ENCODE results near the gene ANKLE1.

ANKLE1 gene

DNA sequence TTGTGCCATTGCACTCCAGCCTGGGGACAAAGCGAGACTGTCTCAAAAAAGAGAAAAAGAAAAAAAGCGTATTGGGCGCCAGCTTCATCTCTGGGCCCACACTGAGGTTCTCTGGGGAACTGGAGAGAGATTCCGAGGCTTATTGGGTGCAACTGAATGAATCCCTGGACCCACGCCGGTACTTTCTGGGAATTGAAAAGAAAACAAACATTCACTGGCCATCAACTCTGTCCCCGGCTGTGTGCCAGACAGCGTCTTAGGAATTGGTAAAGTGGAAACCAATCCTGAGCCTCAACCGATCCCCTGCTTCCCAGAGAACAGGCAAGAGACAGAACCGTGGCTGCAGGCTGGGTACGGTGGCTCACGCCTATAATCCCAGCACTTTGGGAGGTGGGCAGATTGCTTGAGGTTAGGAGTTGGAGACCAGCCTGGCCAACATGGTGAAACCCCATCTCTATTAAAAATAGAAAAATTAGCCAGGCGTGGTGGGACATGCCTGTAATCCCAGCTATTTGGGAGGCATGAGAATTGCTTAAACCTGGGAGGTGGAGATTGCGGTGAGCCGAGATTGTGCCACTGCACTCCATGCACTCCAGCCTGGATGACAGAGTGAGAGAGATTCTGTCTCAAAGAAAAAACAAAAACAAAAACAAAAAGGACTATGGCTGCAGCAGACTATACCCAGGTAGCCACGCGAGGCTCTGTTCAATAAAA is 44.3 kb downstream of the ANKLE1 start:
- DNase-seq (ENCODE audit: low read depth in 2 of 2), result no peak

DNA sequence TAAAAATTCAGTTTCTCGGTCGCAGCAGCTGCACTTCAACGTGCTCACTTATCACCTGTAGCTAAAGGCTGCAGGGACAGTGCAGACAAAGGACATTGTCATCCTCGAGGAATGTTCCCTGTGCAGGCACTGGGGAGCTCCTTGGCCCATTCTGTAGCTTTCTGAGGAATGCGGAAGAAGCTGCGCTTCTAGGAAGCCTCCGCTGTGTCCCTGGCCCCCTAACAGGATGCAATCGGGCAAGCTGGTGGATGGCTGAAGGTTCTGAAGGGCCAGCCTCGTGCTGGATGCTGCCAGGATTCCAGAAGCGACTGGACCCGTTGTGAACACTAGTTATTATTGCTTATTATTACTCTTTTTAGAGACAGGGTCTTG is 44.9 kb downstream of the ANKLE1 start:
- no peak for DNase-seq (ENCODE audit: low read depth in 2 of 2)

GRCh38 chr19:17327068-17327653 is 45.5 kb downstream of the ANKLE1 start:
- no peak for DNase-seq (ENCODE audit: low read depth in 2 of 2)

- no peak for DNase-seq (ENCODE audit: low read depth in 2 of 2)
These were observed 46.2 kb downstream of the ANKLE1 start for GRCh38 chr19:17327654-17328516.

- no peak for DNase-seq (ENCODE audit: low read depth in 2 of 2)
These were observed 47.0 kb downstream of the ANKLE1 start for GRCh38 chr19:17328517-17329365.

DNA sequence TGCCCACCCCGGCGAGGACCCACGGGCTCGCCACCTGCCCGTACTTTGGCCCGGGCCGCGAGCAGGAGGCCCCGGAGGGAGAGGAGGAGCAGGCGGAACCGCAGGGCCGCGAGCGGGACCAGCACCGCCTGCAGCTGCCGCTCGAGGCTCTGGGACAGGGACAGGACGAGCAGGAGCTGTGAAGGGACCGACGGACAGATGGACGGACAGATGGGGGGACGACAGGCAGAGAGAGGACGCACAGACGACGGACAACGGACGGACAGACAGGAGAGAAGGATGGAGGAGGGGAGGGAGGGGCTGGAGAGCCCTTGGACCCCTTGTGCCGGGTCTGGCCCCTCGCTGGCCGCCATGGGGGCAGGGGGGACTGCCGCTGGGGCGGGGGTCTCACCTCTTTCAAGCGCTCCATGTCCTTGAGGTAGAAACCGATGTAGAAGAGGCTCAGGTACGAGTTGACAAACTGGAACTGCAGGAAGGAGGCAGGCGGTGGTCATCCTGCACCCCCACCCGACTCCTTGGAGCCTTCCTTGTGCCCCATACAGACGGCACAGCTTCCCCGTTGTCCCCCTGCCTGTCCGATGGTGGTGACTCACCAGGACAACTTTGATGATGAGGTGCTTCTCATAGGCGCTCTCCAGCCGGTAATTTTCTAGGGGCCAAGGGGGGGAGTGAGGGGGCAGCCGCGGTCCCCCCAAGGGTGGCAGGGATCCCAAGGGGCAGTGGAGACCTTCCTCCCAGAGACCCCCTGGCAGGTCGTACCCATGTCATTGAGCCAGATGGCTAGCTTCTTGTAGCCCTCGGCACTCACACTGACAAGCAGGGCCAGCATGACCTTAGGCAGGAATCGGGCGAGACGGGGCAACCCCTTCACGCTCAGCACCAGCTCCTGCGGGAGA is 47.9 kb downstream of the ANKLE1 start:
- DNase-seq (ENCODE audit: low read depth in 2 of 2), result no peak

GRCh38 chr19:17330262-17331044 is 48.8 kb downstream of the ANKLE1 start:
- DNase-seq (ENCODE audit: low read depth in 2 of 2), result no peak

DNA sequence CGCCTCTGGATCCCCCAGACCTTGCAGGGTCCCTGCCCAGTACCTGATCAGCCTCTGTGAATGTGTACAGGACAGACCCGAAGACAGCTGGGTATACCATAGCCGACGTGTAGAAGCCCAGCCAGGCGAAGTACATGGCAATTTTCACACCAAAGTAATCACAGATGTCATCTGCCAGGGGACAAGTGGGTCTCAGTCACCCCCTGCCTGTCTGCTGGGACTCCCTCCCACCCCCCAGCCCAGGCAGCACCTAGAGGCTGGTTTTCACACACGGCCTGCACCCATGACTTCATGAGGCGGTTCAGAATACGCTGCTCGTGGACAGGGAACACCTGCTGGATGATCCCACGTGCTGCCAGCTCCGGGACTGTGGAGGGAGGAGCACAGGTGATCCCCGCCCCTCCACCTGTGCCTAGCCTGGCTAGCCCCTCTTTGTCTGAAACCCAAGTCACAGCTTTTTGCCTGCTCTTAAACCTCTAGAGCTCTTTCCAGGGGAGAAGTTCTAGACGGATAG is 49.4 kb downstream of the ANKLE1 start:
- DNase-seq (ENCODE audit: low read depth in 2 of 2), result no peak

GRCh38 chr19:17332360-17332676 is 50.6 kb downstream of the ANKLE1 start:
- DNase-seq (ENCODE audit: low read depth in 2 of 2), result no peak

DNA sequence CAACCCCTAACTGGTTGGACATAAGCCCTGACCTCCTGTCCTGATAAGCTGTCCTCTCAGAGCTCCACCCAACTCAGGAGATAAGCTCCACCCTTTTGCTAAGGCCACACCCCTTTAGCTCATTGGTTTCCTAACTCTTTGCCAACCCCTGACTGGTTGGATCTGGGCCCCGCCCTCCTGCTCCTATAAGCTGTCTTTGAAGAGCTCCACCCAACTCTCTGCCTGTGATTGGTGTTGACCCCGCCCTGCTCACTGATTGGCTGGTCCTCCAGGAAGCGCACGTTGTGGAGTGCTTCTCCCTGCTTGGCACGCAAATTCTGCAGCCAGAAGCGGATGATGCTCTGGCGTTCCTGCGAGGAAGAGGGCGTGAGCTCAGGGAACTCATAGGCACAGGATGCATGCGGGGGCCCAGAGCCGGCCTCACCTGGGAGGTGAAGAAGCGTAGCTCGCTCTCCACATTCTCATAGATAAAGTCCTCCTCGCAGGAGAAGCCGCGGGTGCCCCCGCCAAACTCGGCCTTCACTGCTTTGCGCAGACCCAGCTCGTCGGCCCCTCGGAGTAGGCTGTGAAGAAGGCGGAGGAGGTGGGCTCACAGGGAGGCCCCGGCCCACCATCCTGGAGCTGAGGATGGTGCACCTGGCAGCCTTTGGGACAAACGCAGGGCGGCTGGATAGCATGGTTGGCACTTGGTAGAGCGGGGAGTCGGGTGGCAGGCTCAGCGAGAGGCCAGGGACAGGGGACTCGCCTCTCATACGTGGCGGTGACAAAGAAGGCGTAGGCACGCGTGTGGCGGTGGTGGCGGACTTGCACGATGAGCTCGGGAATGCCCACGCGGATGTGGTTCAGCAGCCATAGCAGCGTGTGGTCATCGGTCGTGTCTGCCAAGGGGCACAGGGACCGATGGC is 51.2 kb downstream of the ANKLE1 start:
- no peak for DNase-seq (ENCODE audit: low read depth in 2 of 2)

DNA sequence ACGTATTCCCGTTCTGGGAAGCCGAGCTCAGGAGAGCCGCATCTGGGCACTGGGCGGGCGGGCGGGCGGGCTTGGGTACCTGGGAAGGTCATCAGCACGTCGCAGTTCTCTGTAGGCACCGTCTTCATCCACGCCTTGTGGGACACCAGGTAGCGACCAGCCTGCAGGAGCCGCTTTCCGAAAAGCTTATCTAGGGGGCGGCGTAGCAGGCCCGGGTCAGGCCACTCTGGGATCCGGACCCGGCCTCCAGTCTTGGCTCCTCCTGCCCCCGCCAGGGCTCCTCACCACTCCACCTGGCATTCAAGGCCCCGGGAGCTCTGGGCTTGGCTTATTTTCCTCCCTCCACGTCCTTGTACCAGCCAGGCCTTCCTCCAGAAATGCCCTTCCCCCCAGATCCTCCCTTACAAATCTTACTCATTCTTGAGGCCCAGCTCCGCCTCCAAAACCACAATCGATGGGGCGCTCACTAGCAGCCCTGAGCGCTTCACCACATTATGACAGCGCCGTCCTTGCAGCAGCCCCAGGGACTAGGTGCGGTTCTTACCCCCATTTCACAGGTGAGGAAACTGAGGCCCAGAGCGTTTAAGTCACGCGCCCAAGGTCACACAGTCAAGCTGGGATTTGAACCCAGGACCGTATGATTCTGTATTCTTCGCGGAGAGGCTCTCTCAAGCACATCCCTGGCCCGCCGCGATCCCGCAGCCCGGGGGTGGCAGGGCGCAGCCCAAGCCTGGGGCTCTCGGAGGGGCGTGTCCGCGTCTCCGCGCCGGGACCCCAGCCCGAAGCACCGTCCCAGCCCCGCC is 52.1 kb downstream of the ANKLE1 start:
- DNase-seq (ENCODE audit: low read depth in 2 of 2), result peak; percentile 68 to 70

DNA sequence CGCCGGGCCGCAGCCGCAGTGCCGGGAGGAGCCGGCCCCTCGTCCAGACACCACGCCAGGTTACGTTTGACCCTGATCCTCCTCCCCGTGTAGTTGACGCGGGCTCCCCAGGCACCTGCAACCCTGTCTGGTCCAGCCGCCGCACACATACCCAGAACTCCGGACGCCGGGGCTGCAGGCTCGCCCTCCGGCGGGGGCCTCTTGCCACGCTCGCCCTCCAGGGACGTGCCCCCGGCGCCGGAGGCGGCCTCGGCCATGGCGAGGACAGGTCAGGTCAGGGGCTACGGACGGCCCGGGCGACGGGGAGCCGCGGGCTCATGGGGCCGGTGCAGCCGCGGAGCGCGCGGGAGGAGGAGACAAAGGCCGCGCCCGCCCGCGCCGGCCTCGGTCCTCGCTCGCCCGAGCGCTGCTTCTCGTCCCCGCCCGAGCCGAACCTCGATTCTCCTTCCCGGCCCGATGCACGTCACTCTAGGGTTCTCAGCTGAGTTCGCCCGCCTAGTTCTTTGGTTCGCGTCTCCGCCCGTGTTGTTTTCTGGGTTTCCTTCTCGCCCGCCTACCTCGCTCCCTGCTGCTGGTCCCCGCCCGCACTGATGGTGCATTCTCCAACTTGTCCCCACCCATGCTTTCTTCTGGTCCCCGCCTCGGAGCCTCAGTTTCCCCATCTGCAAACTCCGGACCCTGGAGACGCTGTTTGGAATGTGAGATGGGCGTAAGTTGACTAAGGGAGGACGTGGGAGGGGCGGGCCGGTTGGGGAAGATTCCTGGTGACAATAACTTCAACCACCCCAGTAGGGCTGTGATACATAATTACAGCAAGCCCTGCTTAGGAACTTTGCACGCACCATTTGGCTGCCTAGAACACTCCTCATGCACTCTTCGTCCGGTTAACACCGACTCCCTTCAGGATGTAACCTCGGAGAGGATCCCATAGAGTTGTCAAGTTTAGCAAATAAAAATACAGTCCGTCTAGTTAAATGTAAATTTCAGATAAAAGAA is 53.0 kb downstream of the ANKLE1 start, which contains the start of gene ANO8:
TSS of gene ANO8 (minus strand) at position 442 of the 996 bp plus-strand sequence. CDS start at position 257, 185 bp downstream.
- DNase-seq (ENCODE audit: low read depth in 2 of 2), result peak; percentile 90 to 94

GRCh38 chr19:17335575-17335974 is 53.9 kb downstream of the ANKLE1 start:
- DNase-seq (ENCODE audit: low read depth in 2 of 2), result no peak
